SK-N-MC (cell line): ENCODE data around the gene FAM98B.

ENCODE experiments used
- DNase-seq: peaks from one replicate; pipeline ENCODE4 v3.0.0-alpha.2; 2011; ENCODE audit warnings: low read depth, low spot score
- H3K27ac ChIP-seq: fragments of 200-600 bp; sonication (generic); 2 replicates; pipeline ENCODE4 v1.5.1; 2016; ENCODE audit warnings: mixed run types
- H3K36me3 ChIP-seq: fragments of 200-600 bp; sonication (generic); 2 replicates; pipeline ENCODE4 v1.6.1; 2017; ENCODE audit warnings: antibody characterized with exemption, low read length, mixed read lengths; ENCODE audit not compliant: insufficient read depth
- H3K4me3 ChIP-seq: fragments of 200-600 bp; sonication (generic); 2 replicates; pipeline ENCODE4 v1.5.1; 2016
- H3K9ac ChIP-seq: fragments of 200-600 bp; sonication (generic); 2 replicates; pipeline ENCODE4 v1.8.0; 2017; ENCODE audit warnings: mixed run types, mixed read lengths; ENCODE audit not compliant: insufficient read length
- H3K9me3 ChIP-seq: fragments of 200-600 bp; sonication (generic); 2 replicates; pipeline ENCODE4 v1.6.1; 2017; ENCODE audit warnings: low read depth, mild to moderate bottlenecking, antibody characterized with exemption, low read length, moderate library complexity, mixed read lengths
- EZH2 ChIP-seq: fragments of 200-600 bp; sonication (generic); IDR thresholded peaks from one replicate; pipeline ENCODE4 v1.6.1; 2017; ENCODE audit warnings: antibody characterized with exemption
- FOXP2 ChIP-seq: optimal IDR thresholded peaks from 2 replicates; pipeline ENCODE3; 2011; ENCODE audit warnings: mild to moderate bottlenecking, moderate library complexity; ENCODE audit not compliant: insufficient read depth; ENCODE audit errors: extremely low read length, control extremely low read depth
- POLR2AphosphoS5 ChIP-seq: IDR thresholded peaks from 2 replicates; pipeline ENCODE4 v1.6.1; 2012; ENCODE audit warnings: mild to moderate bottlenecking, low read depth, low read length, borderline replicate concordance

Gene FAM98B

GRCh38 chr15:38486936-38487335 is 33.0 kb downstream of the FAM98B start:
- Histone ChIP-seq H3K27ac (no peak overlapping the region), H3K36me3 (peaks cover 28% of the 10 kb centered on the region)
- DNase-seq, result no peak

GRCh38 chr15:38487378-38487777 is 33.5 kb downstream of the FAM98B start:
- Histone ChIP-seq H3K9me3 (no peaks in the 10 kb centered on the region), H3K4me3 (no peak overlapping the region), H3K27ac (no peak overlapping the region), H3K36me3 (peaks cover 25% of the 10 kb centered on the region), H3K9ac (no peak overlapping the region)
- DNase-seq, result no peak
- no peak for TF ChIP-seq POLR2AphosphoS5
- TF ChIP-seq EZH2, result no peak
- no peak for TF ChIP-seq FOXP2

More at GRCh38 chr15:38486936-38487335, 33.0 kb downstream of the FAM98B start:
- no peak for TF ChIP-seq POLR2AphosphoS5
- TF ChIP-seq EZH2, result no peak
- TF ChIP-seq FOXP2, result no peak
- H3K4me3 ChIP-seq, result no peak overlapping the region
- no peak overlapping the region for H3K9ac ChIP-seq
- H3K9me3 ChIP-seq, result no peaks in the 10 kb centered on the region

- H3K9ac ChIP-seq, result no peak overlapping the region
- H3K27ac ChIP-seq, result no peak overlapping the region
- H3K9me3 ChIP-seq, result no peaks in the 10 kb centered on the region
- no peak overlapping the region for H3K4me3 ChIP-seq
- no peak for DNase-seq
- peaks cover 9% of the 10 kb centered on the region; the same call in 1 of the 2 replicates for H3K36me3 ChIP-seq
- no peak for TF ChIP-seq POLR2AphosphoS5
- no peak for TF ChIP-seq EZH2
- TF ChIP-seq FOXP2, result no peak
Observed at GRCh38 chr15:38490242-38490922, 36.5 kb downstream of the FAM98B start.

GRCh38 chr15:38496151-38496550 is 42.2 kb downstream of the FAM98B start:
- no peak overlapping the region for H3K27ac ChIP-seq
- no peaks in the 10 kb centered on the region for H3K36me3 ChIP-seq
- no peak overlapping the region for H3K4me3 ChIP-seq
- H3K9ac ChIP-seq, result no peak overlapping the region
- DNase-seq, result no peak
- H3K9me3 ChIP-seq, result no peaks in the 10 kb centered on the region
- TF ChIP-seq POLR2AphosphoS5, result no peak
- no peak for TF ChIP-seq FOXP2

- no peaks in the 10 kb centered on the region for H3K9me3 ChIP-seq
- no peaks in the 10 kb centered on the region for H3K36me3 ChIP-seq
- H3K9ac ChIP-seq, result no peak overlapping the region
- DNase-seq, result no peak
- H3K4me3 ChIP-seq, result no peak overlapping the region
- H3K27ac ChIP-seq, result no peak overlapping the region
- TF ChIP-seq FOXP2 (no peak), EZH2 (no peak), POLR2AphosphoS5 (no peak)
Observed at GRCh38 chr15:38499651-38500050, 45.7 kb downstream of the FAM98B start.

- no peak for DNase-seq
- Histone ChIP-seq H3K36me3 (no peaks in the 10 kb centered on the region), H3K9me3 (no peaks in the 10 kb centered on the region)
Observed at GRCh38 chr15:38503496-38503895, 49.6 kb downstream of the FAM98B start.

GRCh38 chr15:38504680-38505467 is 50.9 kb downstream of the FAM98B start:
- Histone ChIP-seq H3K36me3 (no peaks in the 10 kb centered on the region), H3K4me3 (no peak overlapping the region), H3K27ac (no peak overlapping the region), H3K9me3 (no peaks in the 10 kb centered on the region), H3K9ac (no peak overlapping the region)
- DNase-seq, result no peak
- TF ChIP-seq POLR2AphosphoS5, result no peak
- no peak for TF ChIP-seq FOXP2
- no peak for TF ChIP-seq EZH2

More at GRCh38 chr15:38503496-38503895, 49.6 kb downstream of the FAM98B start:
- Histone ChIP-seq H3K4me3 (no peak overlapping the region), H3K9ac (no peak overlapping the region), H3K27ac (no peak overlapping the region)
- TF ChIP-seq FOXP2 (no peak), EZH2 (no peak), POLR2AphosphoS5 (no peak)

GRCh38 chr15:38506997-38507396 is 53.1 kb downstream of the FAM98B start:
- no peak for DNase-seq
- no peak for TF ChIP-seq EZH2
- TF ChIP-seq POLR2AphosphoS5, result no peak
- no peak for TF ChIP-seq FOXP2
- H3K9ac ChIP-seq, result no peak overlapping the region
- H3K9me3 ChIP-seq, result no peaks in the 10 kb centered on the region
- no peak overlapping the region for H3K4me3 ChIP-seq
- H3K27ac ChIP-seq, result no peak overlapping the region
- H3K36me3 ChIP-seq, result no peaks in the 10 kb centered on the region

GRCh38 chr15:38507570-38507969 is 53.6 kb downstream of the FAM98B start:
- no peak for DNase-seq
- no peak overlapping the region for H3K27ac ChIP-seq
- TF ChIP-seq EZH2 (no peak), POLR2AphosphoS5 (no peak), FOXP2 (no peak)
- no peak overlapping the region for H3K9ac ChIP-seq
- H3K9me3 ChIP-seq, result no peaks in the 10 kb centered on the region
- H3K36me3 ChIP-seq, result no peaks in the 10 kb centered on the region
- H3K4me3 ChIP-seq, result no peak overlapping the region
